B cell (primary cell): Measurements from ENCODE around the gene RNH1. TPM values are rescaled to one million over a fixed set of nuclear protein-coding genes. Genes with fewer than 3 reads are reported as not detected.

Experiments used
- ATAC-seq: fragments of 200-7000 bp; cut with Tn5 transposase; one replicate; pipeline ENCODE4 v1.10.0; 2021; ENCODE audit warnings: low read depth, mild to moderate bottlenecking, moderate number of reproducible peaks, moderate library complexity
- CTCF ChIA-PET: fragments of 350-600 bp; sonication (Branson Sonifier 250); formaldehyde crosslinking; loops from one replicate; lab custom pipeline; 2021; ENCODE audit warnings: antibody characterized with exemption, inconsistent platforms; lab: Charles Lee
- POLR2A ChIA-PET: fragments of 350-600 bp; sonication (Branson Sonifier 250); formaldehyde crosslinking; loops from one replicate; lab custom pipeline; 2021; ENCODE audit warnings: antibody characterized with exemption; lab: Charles Lee
- DNase-seq: peaks from one replicate; pipeline ENCODE4 v3.0.0; 2013
- H2AFZ ChIP-seq: 2 replicates; pipeline ENCODE4 v1.6.1; 2012; ENCODE audit warnings: mild to moderate bottlenecking, low read depth, low read length; ENCODE audit not compliant: insufficient read depth, poor library complexity, severe bottlenecking
- H3K27ac ChIP-seq, 2 donors: 1 replicate in 1 of 2; 2 replicates in 1 of 2; pipeline ENCODE4 v1.5.1; 2012 to 2013; ENCODE audit warnings: low read length in 2 of 2, mild to moderate bottlenecking in 2 of 2, moderate library complexity in 1 of 2
- H3K27me3 ChIP-seq, 4 experiments: fragments of 200-600 bp in 1 of 4; sonication (generic) in 1 of 4; replicated peaks in 1 of 4; 1 replicate in 2 of 4; 2 replicates in 2 of 4; pipeline versions ENCODE4 v1.6.1 to v1.7.0; 2013 to 2016; ENCODE audit warnings: low read length in 3 of 4, mild to moderate bottlenecking in 2 of 4, mixed read lengths in 1 of 4, moderate library complexity in 1 of 4; ENCODE audit not compliant: insufficient read depth in 4 of 4, control insufficient read depth in 3 of 4; ENCODE audit errors: control extremely low read depth in 1 of 4
- H3K36me3 ChIP-seq, 2 experiments: replicated peaks in 1 of 2; 1 replicate in 1 of 2; 2 replicates in 1 of 2; pipeline versions ENCODE4 v1.6.1 to v1.7.1; 2013; ENCODE audit warnings: low read length in 1 of 2; ENCODE audit not compliant: insufficient read depth in 2 of 2, control insufficient read depth in 1 of 2; ENCODE audit errors: control extremely low read depth in 1 of 2, extremely low read depth in 1 of 2
- H3K4me1 ChIP-seq, 2 donors: fragments of 200-600 bp in 1 of 2; sonication (generic) in 1 of 2; 1 replicate in 1 of 2; 2 replicates in 1 of 2; pipeline versions ENCODE4 v1.5.1 to v1.6.1; 2013 to 2017; ENCODE audit warnings: low read length in 2 of 2; ENCODE audit not compliant: control insufficient read depth in 2 of 2, insufficient read depth in 2 of 2
- H3K4me2 ChIP-seq: replicated peaks from 2 replicates; pipeline ENCODE3; 2012; ENCODE audit warnings: mild to moderate bottlenecking, low read depth, low read length; ENCODE audit not compliant: poor library complexity, severe bottlenecking
- H3K4me3 ChIP-seq, 5 experiments: fragments of 200-600 bp in 1 of 5; sonication (generic) in 1 of 5; 1 replicate in 3 of 5; 2 replicates in 2 of 5; pipeline versions ENCODE4 v1.5.1 to v1.7.0; 2011 to 2016; ENCODE audit warnings: low read length in 4 of 5, mild to moderate bottlenecking in 4 of 5, low read depth in 2 of 5, control low read depth in 1 of 5, moderate library complexity in 1 of 5; ENCODE audit not compliant: insufficient read depth in 1 of 5; ENCODE audit errors: control extremely low read depth in 1 of 5, extremely low read depth in 1 of 5
- H3K79me2 ChIP-seq: fragments of 200-600 bp; sonication (generic); one replicate; pipeline ENCODE4 v1.6.0; 2016; ENCODE audit warnings: low read length; ENCODE audit not compliant: control insufficient read depth, insufficient read depth
- H3K9ac ChIP-seq: fragments of 200-600 bp; sonication (generic); 2 replicates; pipeline ENCODE4 v1.6.1; 2017; ENCODE audit warnings: mild to moderate bottlenecking, low read length, moderate library complexity
- H3K9me3 ChIP-seq, 3 donors: one replicate each; pipeline versions ENCODE4 v1.6.1 to v1.7.1; 2013; ENCODE audit warnings: low read length in 2 of 3; ENCODE audit not compliant: control insufficient read depth in 2 of 3, insufficient read depth in 1 of 3; ENCODE audit errors: control extremely low read depth in 1 of 3
- H4K20me1 ChIP-seq: 2 replicates; pipeline ENCODE4 v1.6.0; 2012; ENCODE audit warnings: mild to moderate bottlenecking, low read length; ENCODE audit not compliant: insufficient read depth, control insufficient read depth, poor library complexity, severe bottlenecking
- H3K27ac Mint-ChIP-seq: one replicate; pipeline ENCODE4 v1.8.0; 2021; ENCODE audit warnings: mixed read lengths
- H3K27me3 Mint-ChIP-seq: one replicate; pipeline ENCODE4 v1.8.0; 2021; ENCODE audit warnings: mixed read lengths
- H3K4me1 Mint-ChIP-seq: one replicate; pipeline ENCODE4 v1.8.0; 2021; ENCODE audit warnings: mixed read lengths
- H3K4me3 Mint-ChIP-seq: one replicate; pipeline ENCODE4 v1.8.0; 2021; ENCODE audit warnings: mixed read lengths
- H3K9me3 Mint-ChIP-seq: one replicate; pipeline ENCODE4 v1.8.0; 2022; ENCODE audit warnings: mixed read lengths; ENCODE audit not compliant: insufficient read depth
- EZH2 ChIP-seq: IDR thresholded peaks from 2 replicates; pipeline ENCODE4 v1.6.1; 2012; ENCODE audit warnings: borderline replicate concordance, low read depth, mild to moderate bottlenecking, moderate library complexity, low read length; ENCODE audit not compliant: insufficient read depth, poor library complexity, severe bottlenecking
- WGBS: methylation state at CpG from one replicate; pipeline ENCODE4 v1.1.5; 2013; ENCODE audit warnings: missing lambda C conversion rate; ENCODE audit not compliant: insufficient coverage; 5-methylcytosine and 5-hydroxymethylcytosine counted together
- intact Hi-C: fragments of 100-400 bp; cut with micrococcal nuclease; formaldehyde crosslinking; loops from one replicate; pipeline ENCODE4 v1.10.0; 2022
- polyA plus RNA-seq: library from polyadenylated mRNA; depleted of rRNA; stranded (reverse); fragments of >200 nt; gene quantifications from 2 replicates; pipeline ENCODE4 v1.2.3, GENCODE V29; 2012
- total RNA-seq, 2 donors: library from RNA; stranded (reverse); fragments of 120-200 nt in 1 of 2; gene quantifications; 1 replicate in 1 of 2; 2 replicates in 1 of 2; pipeline versions ENCODE4 v1.2.3 to v1.2.4, GENCODE V29; 2013 to 2022
- TF ChIP-seq, protein P1 (sequence below): fragments of 200-600 bp; IDR thresholded peaks from one replicate; pipeline ENCODE4 v1.8.0; 2022; ENCODE audit warnings: antibody characterized with exemption, mild to moderate bottlenecking

Gene RNH1
- total and polyA plus RNA-seq, 2 donors (not counting 1 experiment from before 2014, with no cell fraction given), result 81.0 to 159 TPM

DNA sequence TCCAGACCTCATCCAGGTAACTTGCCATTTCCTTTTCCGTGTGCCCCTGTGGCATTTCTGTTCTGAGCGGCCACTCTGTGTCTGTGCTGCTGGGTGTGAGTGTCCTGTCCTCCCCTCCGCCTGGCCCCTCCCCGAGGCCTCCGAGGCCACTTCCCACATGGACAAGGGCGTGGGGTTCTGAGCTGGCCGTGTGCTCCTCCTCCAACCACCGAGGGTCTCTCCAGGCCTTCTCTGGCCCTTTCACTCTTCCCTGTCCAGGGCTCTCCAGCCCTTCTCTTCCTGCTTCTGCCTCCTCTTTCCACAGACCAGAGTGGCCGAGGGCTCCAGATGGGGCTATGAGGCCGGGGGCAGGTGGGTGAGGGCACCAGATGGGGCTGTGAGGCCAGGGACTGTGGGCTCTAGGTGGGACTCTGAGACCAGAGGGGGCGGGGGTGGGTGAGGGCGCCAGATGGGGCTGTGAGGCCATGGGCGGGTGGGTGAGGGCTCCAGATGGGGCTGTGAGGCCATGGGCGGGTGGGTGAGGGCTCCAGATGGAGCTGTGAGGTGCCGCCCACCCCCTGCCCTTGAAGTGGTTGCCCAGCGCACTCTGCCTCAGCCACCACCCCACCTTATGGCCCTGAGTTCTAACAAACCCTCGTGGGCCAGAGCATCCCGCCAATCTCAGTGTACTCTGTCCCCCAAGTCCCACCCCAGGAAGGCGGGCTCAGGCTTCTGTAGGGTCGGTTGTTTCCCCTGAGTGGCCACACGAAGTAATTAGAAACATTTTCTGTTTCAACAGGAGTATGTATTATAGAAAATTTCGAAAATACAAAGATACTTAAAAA is 32.9 kb downstream of the RNH1 start:
- Histone ChIP-seq H3K4me1 (no peaks in the 10 kb centered on the region), H3K27me3 (no peaks in the 10 kb centered on the region), H4K20me1 (no peaks in the 10 kb centered on the region), H3K9me3 (peaks cover 0 to 2% (median 0%) of the 10 kb centered on the region in 3 donors), H3K4me3 (no peak overlapping the region), H3K79me2 (peaks cover 24% of the 10 kb centered on the region), H3K4me2 (no peak overlapping the region), H3K9ac (no peak overlapping the region), H3K27ac (no peak overlapping the region), H2AFZ (no peak overlapping the region), H3K36me3 (no peaks in the 10 kb centered on the region)
- CTCF ChIA-PET, result no interaction called here
- Mint-ChIP-seq H3K4me1 (no peaks in the 10 kb centered on the region), H3K9me3 (no peaks in the 10 kb centered on the region), H3K27me3 (no peaks in the 10 kb centered on the region), H3K27ac (no peak overlapping the region), H3K4me3 (no peak overlapping the region)
- ATAC-seq, result no peak
- TF ChIP-seq, protein P1, sequence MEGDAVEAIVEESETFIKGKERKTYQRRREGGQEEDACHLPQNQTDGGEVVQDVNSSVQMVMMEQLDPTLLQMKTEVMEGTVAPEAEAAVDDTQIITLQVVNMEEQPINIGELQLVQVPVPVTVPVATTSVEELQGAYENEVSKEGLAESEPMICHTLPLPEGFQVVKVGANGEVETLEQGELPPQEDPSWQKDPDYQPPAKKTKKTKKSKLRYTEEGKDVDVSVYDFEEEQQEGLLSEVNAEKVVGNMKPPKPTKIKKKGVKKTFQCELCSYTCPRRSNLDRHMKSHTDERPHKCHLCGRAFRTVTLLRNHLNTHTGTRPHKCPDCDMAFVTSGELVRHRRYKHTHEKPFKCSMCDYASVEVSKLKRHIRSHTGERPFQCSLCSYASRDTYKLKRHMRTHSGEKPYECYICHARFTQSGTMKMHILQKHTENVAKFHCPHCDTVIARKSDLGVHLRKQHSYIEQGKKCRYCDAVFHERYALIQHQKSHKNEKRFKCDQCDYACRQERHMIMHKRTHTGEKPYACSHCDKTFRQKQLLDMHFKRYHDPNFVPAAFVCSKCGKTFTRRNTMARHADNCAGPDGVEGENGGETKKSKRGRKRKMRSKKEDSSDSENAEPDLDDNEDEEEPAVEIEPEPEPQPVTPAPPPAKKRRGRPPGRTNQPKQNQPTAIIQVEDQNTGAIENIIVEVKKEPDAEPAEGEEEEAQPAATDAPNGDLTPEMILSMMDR, result no peak
- TF ChIP-seq EZH2, result no peak
- POLR2A ChIA-PET, result no interaction called here
- intact Hi-C loops, result no loop called here
- WGBS, result 96% methylated on average over 11 of the region's 22 CpGs
- no peak for DNase-seq

DNA sequence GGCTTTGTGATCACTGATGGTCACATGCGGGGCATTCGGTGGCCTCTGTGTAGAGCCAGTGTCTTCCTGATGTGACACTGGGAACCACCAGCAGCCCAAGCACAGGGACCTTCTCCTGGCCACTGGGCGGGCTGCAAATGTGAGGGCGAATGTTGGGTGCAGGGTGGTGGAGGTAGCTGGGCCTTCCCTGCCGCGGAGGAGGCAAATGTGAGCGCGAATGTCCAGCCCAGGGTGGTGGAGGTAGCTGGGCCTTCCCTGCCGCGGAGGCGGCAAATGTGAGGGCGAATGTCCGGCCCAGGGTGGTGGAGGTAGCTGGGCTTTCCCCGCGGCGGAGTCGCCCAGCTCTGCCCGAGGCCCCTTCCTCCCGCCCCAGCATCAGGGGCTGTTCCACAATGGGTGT is 33.6 kb downstream of the RNH1 start:
- no peak for TF ChIP-seq EZH2
- TF ChIP-seq, protein P1, result no peak
- H3K4me1 ChIP-seq, result no peaks in the 10 kb centered on the region

More for the DNA sequence above, 33.6 kb downstream of the RNH1 start:
- H3K9ac ChIP-seq, result no peak overlapping the region
- no peak overlapping the region for H3K4me3 ChIP-seq
- H3K9me3 ChIP-seq, result peaks cover 0 to 2% (median 0%) of the 10 kb centered on the region in 3 donors
- peaks cover 24% of the 10 kb centered on the region for H3K79me2 ChIP-seq
- intact Hi-C loops, result no loop called here
- no peaks in the 10 kb centered on the region for H3K9me3 Mint-ChIP-seq
- H2AFZ ChIP-seq, result no peak overlapping the region
- ATAC-seq (no peak), DNase-seq (no peak)
- H3K4me1 Mint-ChIP-seq, result no peaks in the 10 kb centered on the region
- H3K27me3 ChIP-seq, result no peaks in the 10 kb centered on the region
- ChIA-PET CTCF (no interaction called here), POLR2A (no interaction called here)
- no peaks in the 10 kb centered on the region for H3K27me3 Mint-ChIP-seq
- H3K4me3 Mint-ChIP-seq, result no peak overlapping the region
- no peak overlapping the region for H3K27ac Mint-ChIP-seq
- no peak overlapping the region for H3K4me2 ChIP-seq
- no peak overlapping the region for H3K27ac ChIP-seq
- no peaks in the 10 kb centered on the region for H3K36me3 ChIP-seq
- 97% methylated on average over 13 of the region's 19 CpGs for WGBS
- H4K20me1 ChIP-seq, result no peaks in the 10 kb centered on the region
